Ovary (tissue), 9 donors: ENCODE results near the gene MAJIN. TPM values are rescaled to one million over a fixed set of nuclear protein-coding genes. Genes with fewer than 3 reads are reported as not detected.

Experiments used
- DNase-seq, 5 donors: peaks; one replicate each; pipeline ENCODE4 v3.0.0-alpha.2; 2019 to 2020
- H3K27ac ChIP-seq, 2 donors: fragments of 200-600 bp; one replicate each; pipeline versions ENCODE4 v1.5.1 to v1.8.0; 2019 to 2022
- H3K27me3 ChIP-seq: fragments of 200-600 bp; one replicate; pipeline ENCODE4 v1.8.0; 2022
- H3K36me3 ChIP-seq: fragments of 200-600 bp; sonication (generic); one replicate; pipeline ENCODE4 v1.5.1; 2019
- H3K4me1 ChIP-seq: one replicate; pipeline ENCODE4 v1.8.1; 2013; ENCODE audit warnings: mild to moderate bottlenecking, moderate library complexity; ENCODE audit not compliant: insufficient read depth
- H3K4me3 ChIP-seq: fragments of 200-600 bp; sonication (generic); one replicate; pipeline ENCODE4 v1.5.1; 2017
- H3K9me3 ChIP-seq, 2 donors: fragments of 200-600 bp in 1 of 2; sonication (generic) in 1 of 2; one replicate each; pipeline versions ENCODE4 v1.5.1 to v1.8.1; 2013 to 2019; ENCODE audit warnings: mild to moderate bottlenecking in 1 of 2, moderate library complexity in 1 of 2
- CTCF ChIP-seq, 3 donors: fragments of 450-650 bp in 2 of 3; fragments of 200-600 bp in 1 of 3; IDR thresholded peaks; one replicate each; pipeline versions ENCODE4 v1.5.1 to v1.8.0; 2016 to 2022; ENCODE audit warnings: antibody characterized with exemption in 3 of 3, mild to moderate bottlenecking in 1 of 3
- EP300 ChIP-seq: sonication (generic); formaldehyde crosslinking; IDR thresholded peaks from one replicate; pipeline ENCODE4 v1.6.1; 2017; ENCODE audit warnings: antibody characterized with exemption
- POLR2A ChIP-seq: fragments of 450-650 bp; IDR thresholded peaks from one replicate; pipeline ENCODE4 v1.6.1; 2017; ENCODE audit warnings: antibody characterized with exemption, mild to moderate bottlenecking, moderate library complexity
- WGBS, 3 donors: extraction: QIAGEN DNeasy Blood & Tissue Kit in 1 of 3; methylation state at CpG; one replicate each; pipeline versions ENCODE4 v1.1.5 to v1.1.7; 2013 to 2017; 5-methylcytosine and 5-hydroxymethylcytosine counted together
- intact Hi-C, 4 donors: fragments of 100-400 bp; cut with DNase I; formaldehyde crosslinking; loops; one replicate each; pipeline versions ENCODE4 v1.11.0 to v1.15.1; 2022 to 2023
- microRNA counts: library from miRNA; unstranded; fragments of <30 nt; microRNA quantifications from one replicate; lab custom pipeline; 2016
- microRNA-seq, 3 donors: library from miRNA; unstranded; fragments of <30 nt; microRNA quantifications; one replicate each; pipeline versions ENCODE4 to v1.2.0, GENCODE V29; 2019 to 2020
- polyA plus RNA-seq, 2 donors: library from polyadenylated mRNA; stranded (reverse); fragments of 200-250 nt in 1 of 2; fragments of 350-450 nt in 1 of 2; fragmentation: Illumina TruSeq in 1 of 2; extraction: RNeasy Lipid Tissue Mini Kit (QIAGEN cat#74804) in 1 of 2; gene quantifications; one replicate each; pipeline ENCODE4 v1.2.3, GENCODE V29; 2013 to 2014
- small RNA-seq: library from RNA; depleted of rRNA; stranded (forward); fragments of <200 nt; gene quantifications from one replicate; pipeline ENCODE3, GENCODE V24; 2016
- total RNA-seq, 7 donors: library from RNA; depleted of rRNA in 2 of 7; stranded (reverse); fragments of >200 nt in 2 of 7; fragmentation: NEBNext Ultra II Directional in 3 of 7; extraction: Animal tissue kit (Norgen Biotek cat#: 25700) in 3 of 7; gene quantifications; one replicate each; pipeline versions ENCODE4 v1.1.0 to v1.2.4, GENCODE V29; 2016 to 2023
- donor health status: DM: no; HTN: no; CAD: no; lungs with moderate emphysema.
- donor health status: DM: no; HTN: no; CAD: no.
- donor health status: Bipolar disorder and iron deficiency.
- donor health status: DM: yes; HTN: yes; CAD: no.
- donor health status: DM: no; HTN: no; CAD: no.
- donor health status: DM: yes; HTN: yes; CAD: no.

MAJIN gene
- total and polyA plus RNA-seq, 9 donors = 0.46 TPM; not detected in 8

DNA sequence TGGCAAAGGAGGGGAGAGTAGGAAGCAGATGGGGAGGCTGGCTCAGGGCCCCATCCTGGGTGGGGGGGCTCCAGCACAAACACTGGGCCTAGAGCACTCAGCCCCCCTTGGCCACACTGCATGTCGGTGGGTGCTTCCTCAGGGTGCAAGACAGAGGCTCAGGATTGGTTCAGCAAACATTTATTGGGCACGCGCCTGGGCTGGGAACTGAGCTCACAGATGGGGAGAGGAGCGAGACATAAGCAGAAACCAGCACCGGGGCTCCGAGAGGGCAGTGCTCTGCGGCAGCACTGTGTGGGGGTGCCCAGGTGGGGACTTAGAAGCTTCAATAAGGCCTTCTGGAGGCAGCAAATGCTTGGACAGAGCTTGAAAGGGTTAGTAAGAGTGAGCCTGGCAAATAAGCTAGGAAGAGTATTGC lies 81.4 kb downstream of the MAJIN start:
- Histone ChIP-seq H3K4me1 (peaks cover 1% of the 10 kb centered on the region), H3K27ac (no peak overlapping the region), H3K27me3 (no peaks in the 10 kb centered on the region), H3K4me3 (peak overlapping the region; percentile 20), H3K9me3 (no peaks in the 10 kb centered on the region), H3K36me3 (no peaks in the 10 kb centered on the region)
- intact Hi-C loops = no loop called here
- WGBS, 3 donors = 80 to 87% (median 85%) methylated on average over 7 of the region's 7 CpGs
- TF ChIP-seq EP300 = no peak
- TF ChIP-seq POLR2A = no peak
- no peak for TF ChIP-seq CTCF (IDR thresholded peaks at IDR 0.05)
- no peak for DNase-seq

DNA sequence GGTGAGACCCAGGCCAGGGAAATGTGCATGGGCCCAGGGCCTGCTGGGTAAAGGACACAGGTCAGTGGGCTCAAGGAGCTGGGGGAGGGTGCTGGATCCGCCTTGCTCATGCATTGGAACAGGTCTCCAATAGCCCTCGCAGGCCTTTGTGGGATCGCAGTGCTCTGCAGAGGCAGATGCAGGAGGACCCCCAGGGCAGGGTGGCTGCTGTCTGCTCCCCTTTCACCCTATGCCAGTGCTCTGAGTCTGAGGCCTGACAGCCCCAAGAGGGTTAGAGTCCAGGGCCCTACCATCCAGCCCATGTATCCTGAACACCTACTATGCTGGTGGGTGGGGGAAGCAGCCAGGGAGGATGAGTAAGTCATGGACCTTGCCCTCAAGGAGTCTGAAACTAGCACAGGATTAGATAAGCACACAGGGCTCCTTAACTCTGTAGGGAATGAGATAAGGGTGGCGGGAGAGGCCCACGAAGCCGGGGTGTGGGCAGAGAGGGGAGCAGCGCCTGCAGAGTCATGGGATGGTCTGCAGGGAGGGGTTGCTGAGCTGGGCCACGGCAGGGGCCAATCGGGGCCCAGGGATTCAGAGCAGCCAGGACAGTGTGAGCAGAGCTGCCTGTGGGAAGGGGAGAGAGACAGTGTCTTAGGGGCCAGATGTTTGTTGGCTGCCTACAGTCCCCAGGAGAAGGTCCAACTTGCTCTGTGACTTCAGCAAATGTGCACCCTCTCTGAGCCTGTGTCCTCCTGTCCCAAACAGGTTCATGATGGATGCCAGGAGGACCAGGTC lies 83.0 kb downstream of the MAJIN start:
- no peak for DNase-seq
- 27 to 59% (median 44%) methylated on average over 6 to 9 of the region's 9 CpGs for WGBS, 3 donors
- no peak overlapping the region for H3K27ac ChIP-seq
- no peaks in the 10 kb centered on the region for H3K36me3 ChIP-seq
- TF ChIP-seq CTCF (IDR thresholded peaks at IDR 0.05) = no peak
- TF ChIP-seq POLR2A = no peak
- TF ChIP-seq EP300 = no peak
- no peaks in the 10 kb centered on the region for H3K9me3 ChIP-seq
- intact Hi-C loops = loop anchor here in 2 of 4 donors (2.0 to 5.0 kb wide), 2 partner anchors 42 to 44 kb away; partner anchors contain the start of gene CDC42BPG (in 1 of the 2)
- peaks cover 1% of the 10 kb centered on the region for H3K4me1 ChIP-seq
- no peaks in the 10 kb centered on the region for H3K27me3 ChIP-seq
- H3K4me3 ChIP-seq = no peak overlapping the region

GRCh38 chr11:64888406-64888728 lies 83.5 kb downstream of the MAJIN start:
- TF ChIP-seq EP300 (no peak), POLR2A (no peak), CTCF (IDR thresholded peaks at IDR 0.05) (no peak)
- peaks cover 1% of the 10 kb centered on the region for H3K4me1 ChIP-seq
- intact Hi-C loops = loop anchor here in 2 of 4 donors (2.0 to 5.0 kb wide), 2 partner anchors 41 to 44 kb away; partner anchors contain the start of gene CDC42BPG (in 1 of the 2)
- no peaks in the 10 kb centered on the region for H3K36me3 ChIP-seq
- 62 to 69% (median 68%) methylated on average over 8 of the region's 8 CpGs for WGBS, 3 donors
- H3K9me3 ChIP-seq = no peaks in the 10 kb centered on the region
- DNase-seq = no peak
- no peak overlapping the region for H3K27ac ChIP-seq
- no peak overlapping the region for H3K4me3 ChIP-seq
- no peaks in the 10 kb centered on the region for H3K27me3 ChIP-seq

MicroRNAs within 50 kb of the gene (microRNA counts, 767-probe panel; counts per million panel counts)
- microRNA hsa-miR-192-5p (lab: Ali Mortazavi, UCI) = 3,422 counts per million, percentile 87 among the panel's probes with 10 or more counts

Small RNA genes lying within 50 kb of the gene (microRNA-seq; reads per million reads assigned to microRNA genes)
- 0 to 0.32 (median 0) reads per million in 3 donors for gene MIR6749
- gene MIR6750 = 0.18 to 1.3 (median 0.75) reads per million in 3 donors
- gene MIR6879 = 0.18 to 0.79 (median 0.38) reads per million in 3 donors

Small RNA genes lying within 50 kb of the gene (small RNA-seq; reads per million reads assigned to genes)
- gene MIR6749 = not detected
- gene MIR6750 = not detected
- not detected for gene MIR6879

Other genes with a start within 250 kb of the MAJIN start
- 10 to 100 TPM in 5 of 7 donors, 1 to 10 TPM in 2; 7.0 to 64.1 (median 19.7) TPM for gene NRXN2, start 248.9 kb downstream of the MAJIN start, total RNA-seq
- gene NRXN2, start 248.9 kb downstream of the MAJIN start, polyA plus RNA-seq = 10 to 100 TPM in 1 of 2 donors, 1 to 10 TPM in 1; 6.4 to 21.5 TPM
- gene RASGRP2, start 228.0 kb downstream of the MAJIN start, total RNA-seq = 10 to 100 TPM in 1 of 7 donors, 1 to 10 TPM in 6; 2.1 to 18.9 (median 7.6) TPM
- 1 to 10 TPM; 7.0 to 9.0 TPM for gene RASGRP2, start 228.0 kb downstream of the MAJIN start, polyA plus RNA-seq
- gene PYGM, start 212.1 kb downstream of the MAJIN start, total RNA-seq = 10 to 100 TPM in 1 of 7 donors, 1 to 10 TPM in 5, under 1 TPM in 1; 0.24 to 12.0 (median 3.1) TPM
- 1 to 10 TPM; 1.9 to 6.7 TPM for gene PYGM, start 212.1 kb downstream of the MAJIN start, polyA plus RNA-seq
- gene SF1, start 193.6 kb downstream of the MAJIN start, total RNA-seq = 100 to 1,000 TPM; 231 to 380 (median 306) TPM
- gene SF1, start 193.6 kb downstream of the MAJIN start, polyA plus RNA-seq = 100 to 1,000 TPM; 131 to 388 TPM
- 10 to 100 TPM in 5 of 7 donors, 1 to 10 TPM in 2; 5.6 to 15.5 (median 13.0) TPM for gene MAP4K2, start 168.9 kb downstream of the MAJIN start, total RNA-seq
- 1 to 10 TPM; 2.3 to 9.9 TPM for gene MAP4K2, start 168.9 kb downstream of the MAJIN start, polyA plus RNA-seq
- 10 to 100 TPM; 17.5 to 28.6 (median 22.6) TPM for gene MEN1, start 161.6 kb downstream of the MAJIN start, total RNA-seq
- 10 to 100 TPM; 14.4 to 20.4 TPM for gene MEN1, start 161.6 kb downstream of the MAJIN start, polyA plus RNA-seq
- gene CDC42BPG, start 127.5 kb downstream of the MAJIN start, total RNA-seq = 1 to 10 TPM; 2.6 to 9.5 (median 4.0) TPM
- 1 to 10 TPM in 1 of 2 donors, under 1 TPM in 1; 0.35 to 1.9 TPM for gene CDC42BPG, start 127.5 kb downstream of the MAJIN start, polyA plus RNA-seq
- 10 to 100 TPM; 14.3 to 87.8 (median 42.2) TPM for gene EHD1, start 93.5 kb downstream of the MAJIN start, total RNA-seq
- gene EHD1, start 93.5 kb downstream of the MAJIN start, polyA plus RNA-seq = 10 to 100 TPM; 14.5 to 14.8 TPM
- gene ATG2A, start 54.9 kb downstream of the MAJIN start, total RNA-seq = 10 to 100 TPM; 22.2 to 40.1 (median 30.4) TPM
- 10 to 100 TPM in 1 of 2 donors, 1 to 10 TPM in 1; 2.2 to 23.4 TPM for gene ATG2A, start 54.9 kb downstream of the MAJIN start, polyA plus RNA-seq
- 10 to 100 TPM in 5 of 7 donors, 1 to 10 TPM in 2; 9.0 to 12.8 (median 12.2) TPM for gene PPP2R5B, start 47.4 kb downstream of the MAJIN start, total RNA-seq
- gene PPP2R5B, start 47.4 kb downstream of the MAJIN start, polyA plus RNA-seq = 10 to 100 TPM in 1 of 2 donors, 1 to 10 TPM in 1; 8.0 to 16.2 TPM
- 1 to 10 TPM in 3 of 7 donors, under 1 TPM in 3, not detected in 1; 0.45 to 1.6 (median 0.88) TPM for gene GPHA2, start 36.2 kb downstream of the MAJIN start, total RNA-seq
- gene GPHA2, start 36.2 kb downstream of the MAJIN start, polyA plus RNA-seq = under 1 TPM in 1 of 2 donors, not detected in 1; 0.58 TPM
- gene BATF2, start 24.9 kb upstream of the MAJIN start, total RNA-seq = 1 to 10 TPM; 1.4 to 3.4 (median 2.3) TPM
- gene BATF2, start 24.9 kb upstream of the MAJIN start, polyA plus RNA-seq = 1 to 10 TPM; 1.5 to 2.8 TPM
- gene ARL2, start 42.1 kb upstream of the MAJIN start, total RNA-seq = 100 to 1,000 TPM in 4 of 7 donors, 10 to 100 TPM in 3; 77.3 to 147 (median 101) TPM
- gene ARL2, start 42.1 kb upstream of the MAJIN start, polyA plus RNA-seq = 10 to 100 TPM; 60.9 to 86.3 TPM
- 10 to 100 TPM; 10.2 to 30.5 (median 19.9) TPM for gene SNX15, start 55.3 kb upstream of the MAJIN start, total RNA-seq
- gene SNX15, start 55.3 kb upstream of the MAJIN start, polyA plus RNA-seq = 10 to 100 TPM; 15.0 to 23.8 TPM
- gene SAC3D1, start 69.1 kb upstream of the MAJIN start, total RNA-seq = 10 to 100 TPM in 2 of 7 donors, 1 to 10 TPM in 5; 7.3 to 11.6 (median 8.5) TPM
- gene SAC3D1, start 69.1 kb upstream of the MAJIN start, polyA plus RNA-seq = 1 to 10 TPM; 1.1 to 7.6 TPM
- 10 to 100 TPM; 12.1 to 33.7 (median 17.6) TPM for gene NAALADL1, start 86.4 kb upstream of the MAJIN start, total RNA-seq
- gene NAALADL1, start 86.4 kb upstream of the MAJIN start, polyA plus RNA-seq = 10 to 100 TPM in 1 of 2 donors, 1 to 10 TPM in 1; 7.1 to 33.2 TPM
- gene CDCA5, start 111.9 kb upstream of the MAJIN start, total RNA-seq = 1 to 10 TPM in 2 of 7 donors, under 1 TPM in 4, not detected in 1; 0.38 to 2.8 (median 0.52) TPM
- gene CDCA5, start 111.9 kb upstream of the MAJIN start, polyA plus RNA-seq = 1 to 10 TPM; 1.0 to 1.2 TPM
- gene ZFPL1, start 112.1 kb upstream of the MAJIN start, total RNA-seq = 10 to 100 TPM; 30.5 to 41.6 (median 35.1) TPM
- gene ZFPL1, start 112.1 kb upstream of the MAJIN start, polyA plus RNA-seq = 10 to 100 TPM; 11.2 to 44.8 TPM
- gene VPS51, start 124.1 kb upstream of the MAJIN start, total RNA-seq = 100 to 1,000 TPM; 149 to 543 (median 231) TPM
- 100 to 1,000 TPM in 1 of 2 donors, 10 to 100 TPM in 1; 51.1 to 221 TPM for gene VPS51, start 124.1 kb upstream of the MAJIN start, polyA plus RNA-seq
- gene TM7SF2, start 139.8 kb upstream of the MAJIN start, total RNA-seq = 100 to 1,000 TPM in 1 of 7 donors, 10 to 100 TPM in 6; 30.0 to 170 (median 63.6) TPM
- 100 to 1,000 TPM in 1 of 2 donors, 10 to 100 TPM in 1; 88.8 to 128 TPM for gene TM7SF2, start 139.8 kb upstream of the MAJIN start, polyA plus RNA-seq
- gene ZNHIT2, start 145.6 kb upstream of the MAJIN start, total RNA-seq = 10 to 100 TPM; 10.0 to 33.7 (median 13.4) TPM
- gene ZNHIT2, start 145.6 kb upstream of the MAJIN start, polyA plus RNA-seq = 10 to 100 TPM in 1 of 2 donors, not detected in 1; 13.1 TPM
- 1,000 to 10,000 TPM; 1,141 to 2,272 (median 1,835) TPM for gene FAU, start 150.0 kb upstream of the MAJIN start, total RNA-seq
- 1,000 to 10,000 TPM; 1,053 to 1,798 TPM for gene FAU, start 150.0 kb upstream of the MAJIN start, polyA plus RNA-seq
- gene MRPL49, start 150.2 kb upstream of the MAJIN start, total RNA-seq = 10 to 100 TPM; 47.1 to 61.8 (median 50.4) TPM
- 100 to 1,000 TPM in 1 of 2 donors, 10 to 100 TPM in 1; 64.0 to 106 TPM for gene MRPL49, start 150.2 kb upstream of the MAJIN start, polyA plus RNA-seq
- gene SYVN1, start 162.4 kb upstream of the MAJIN start, total RNA-seq = 10 to 100 TPM; 21.1 to 73.0 (median 53.3) TPM
- gene SYVN1, start 162.4 kb upstream of the MAJIN start, polyA plus RNA-seq = 10 to 100 TPM; 26.7 to 59.6 TPM
- gene SPDYC, start 198.1 kb upstream of the MAJIN start, total RNA-seq = not detected
- gene SPDYC, start 198.1 kb upstream of the MAJIN start, polyA plus RNA-seq = under 1 TPM in 1 of 2 donors, not detected in 1; 0.07 TPM
- 100 to 1,000 TPM in 6 of 7 donors, 10 to 100 TPM in 1; 99.0 to 178 (median 128) TPM for gene CAPN1, start 209.8 kb upstream of the MAJIN start, total RNA-seq
- 10 to 100 TPM; 20.0 to 67.4 TPM for gene CAPN1, start 209.8 kb upstream of the MAJIN start, polyA plus RNA-seq